MM.1S (cell line): ENCODE measurements around the gene C22orf23.

Experiments used
- CTCF ChIP-seq: fragments of 300-600 bp; sonication (generic); IDR thresholded peaks from 2 replicates; pipeline ENCODE4 v1.5.1; 2016; ENCODE audit warnings: antibody characterized with exemption, low read length, mixed read lengths
- EZH2 ChIP-seq: fragments of 300-600 bp; sonication (generic); optimal IDR thresholded peaks from 2 replicates; pipeline ENCODE3; 2017; ENCODE audit warnings: low read depth, mild to moderate bottlenecking, antibody characterized with exemption, low read length, mixed read lengths
- EZH2phosphoT487 ChIP-seq: fragments of 300-600 bp; sonication (generic); IDR thresholded peaks from 2 replicates; pipeline ENCODE4 v1.6.1; 2018; ENCODE audit warnings: antibody characterized with exemption, low read length

- TF ChIP-seq EZH2phosphoT487, result no peak
- no peak for TF ChIP-seq CTCF
- TF ChIP-seq EZH2, result no peak
Observed at GRCh38 chr22:37967637-37968451, 14.4 kb upstream of the C22orf23 start.
